GM20000 (cell line): ENCODE data around the gene SPATA7.

ENCODE experiments used
- DNase-seq: peaks from one replicate; pipeline ENCODE4 v3.0.0; 2012; ENCODE audit warnings: low spot score
- CTCF ChIP-seq: IDR thresholded peaks from 2 replicates; pipeline ENCODE4 v1.5.1; 2012; ENCODE audit warnings: mild to moderate bottlenecking, control low read depth; ENCODE audit errors: extremely low read depth, missing control alignments

SPATA7 gene

GRCh38 chr14:88352698-88353097, 32.8 kb upstream of the SPATA7 start:
- DNase-seq = no peak
- no peak for TF ChIP-seq CTCF

GRCh38 chr14:88354358-88354757, 31.1 kb upstream of the SPATA7 start:
- TF ChIP-seq CTCF = no peak
- DNase-seq = no peak

- no peak for DNase-seq
- TF ChIP-seq CTCF = no peak
Observed at GRCh38 chr14:88359500-88359899, 26.0 kb upstream of the SPATA7 start.

- DNase-seq = no peak
- no peak for TF ChIP-seq CTCF
Observed at GRCh38 chr14:88363644-88364043, 21.8 kb upstream of the SPATA7 start.

GRCh38 chr14:88364710-88365413, 20.6 kb upstream of the SPATA7 start:
- TF ChIP-seq CTCF = no peak
- no peak for DNase-seq

- no peak for TF ChIP-seq CTCF
- DNase-seq = no peak
Observed at GRCh38 chr14:88369496-88369895, 16.0 kb upstream of the SPATA7 start.

GRCh38 chr14:88379706-88380343, 5.6 kb upstream of the SPATA7 start:
- no peak for DNase-seq

More at GRCh38 chr14:88379706-88380343, 5.6 kb upstream of the SPATA7 start:
- TF ChIP-seq CTCF = no peak
